K562 (cell line): ENCODE measurements around the gene SCLT1. TPM values are rescaled to one million over a fixed set of nuclear protein-coding genes. Genes with fewer than 3 reads are reported as not detected.

Experiments used
- ATAC-seq: fragments of 200-7000 bp; cut with Tn5 transposase; 3 replicates; pipeline ENCODE4 v1.9.1; 2020; ENCODE audit warnings: moderate library complexity
- BruUV-seq: library from RNA; stranded (reverse); fragments of 400-500 nt; replicated peaks from 2 replicates; lab custom pipeline; 2021; lab: Mats Ljungman, UMichigan
- CTCF ChIA-PET: fragments of 300-600 bp; formaldehyde crosslinking; extraction: SDS; loops from one replicate; lab custom pipeline; 2021; ENCODE audit warnings: low intra/inter-chr PET ratio; lab: Yijun Ruan, JAX
- POLR2A ChIA-PET: fragments of 300-600, 350-650 bp; sonication (Branson Sonifier 250); formaldehyde crosslinking; extraction: SDS; loops from one replicate; lab custom pipeline; 2021; ENCODE audit warnings: antibody characterized with exemption, inconsistent platforms; lab: Yijun Ruan, JAX
- DNase-seq, 4 experiments: peaks; one replicate each; pipeline versions ENCODE4 v3.0.0 to v3.0.0-alpha.2; 2011 to 2018; ENCODE audit warnings: low spot score in 3 of 4, mixed read lengths in 3 of 4; ENCODE audit errors: extremely low read depth in 1 of 4
- FAIRE-seq: peaks from 2 replicates; lab custom pipeline; 2011; peaks lifted over from hg19 to GRCh38; lab: Jason Lieb, UNC
- H2AFZ ChIP-seq: 2 replicates; pipeline ENCODE4 v1.6.0; 2011; ENCODE audit warnings: low read depth, low read length, control low read depth, inconsistent platforms
- H3K27ac ChIP-seq: fragments of 200-600 bp; 3 replicates; pipeline ENCODE4 v1.8.0; 2011; ENCODE audit warnings: low read depth, mild to moderate bottlenecking, control low read depth, inconsistent platforms, low read length, moderate library complexity, mixed read lengths; ENCODE audit errors: extremely low read depth
- H3K27me3 ChIP-seq, 2 experiments: fragments of 300-600 bp in 1 of 2; 2 replicates in 1 of 2; 3 replicates in 1 of 2; pipeline versions ENCODE4 v1.6.0 to v1.8.0; 2011; ENCODE audit warnings: inconsistent platforms in 2 of 2, low read length in 2 of 2, mild to moderate bottlenecking in 1 of 2, mixed read lengths in 1 of 2, moderate library complexity in 1 of 2; ENCODE audit not compliant: control insufficient read depth in 2 of 2, insufficient read depth in 2 of 2
- H3K36me3 ChIP-seq: fragments of 300-600 bp; 3 replicates; pipeline ENCODE4 v1.8.0; 2011; ENCODE audit warnings: mild to moderate bottlenecking, low read length, inconsistent platforms; ENCODE audit not compliant: control insufficient read depth, insufficient read depth
- H3K4me1 ChIP-seq, 2 experiments: fragments of 200-600 bp in 1 of 2; replicated peaks in 1 of 2; 2 replicates in 1 of 2; 3 replicates in 1 of 2; pipeline versions ENCODE4 v1.5.1 to v1.8.0; 2011; ENCODE audit warnings: inconsistent platforms in 2 of 2, low read length in 2 of 2, mild to moderate bottlenecking in 1 of 2, mixed read lengths in 1 of 2, moderate library complexity in 1 of 2; ENCODE audit not compliant: control insufficient read depth in 2 of 2, insufficient read depth in 2 of 2
- H3K4me2 ChIP-seq: 2 replicates; pipeline ENCODE4 v1.6.1; 2011; ENCODE audit warnings: low read length, control low read depth, inconsistent platforms, mixed read lengths; ENCODE audit not compliant: insufficient read depth
- H3K4me3 ChIP-seq: fragments of 200-600 bp; sonication (generic), shearing (Covaris generic); 2 replicates; pipeline ENCODE4 v1.5.1; 2016; ENCODE audit warnings: control low read depth, inconsistent platforms
- H3K79me2 ChIP-seq: fragments of 200-600 bp; 3 replicates; pipeline ENCODE4 v1.8.0; 2011; ENCODE audit warnings: low read length, inconsistent platforms; ENCODE audit not compliant: control insufficient read depth, insufficient read depth
- H3K9ac ChIP-seq, 2 experiments: 2 replicates each; pipeline versions ENCODE4 v1.6.0 to v1.6.1; 2011; ENCODE audit warnings: low read depth in 2 of 2, low read length in 2 of 2, control low read depth in 1 of 2, inconsistent platforms in 1 of 2, mild to moderate bottlenecking in 1 of 2, mixed read lengths in 1 of 2; ENCODE audit not compliant: insufficient read depth in 1 of 2
- H3K9me1 ChIP-seq: one replicate; pipeline ENCODE4 v1.6.0; 2011; ENCODE audit warnings: inconsistent platforms, mild to moderate bottlenecking, low read length, moderate library complexity; ENCODE audit not compliant: control insufficient read depth, insufficient read depth
- H3K9me3 ChIP-seq: replicated peaks from 2 replicates; pipeline ENCODE4 v1.5.1; 2011; ENCODE audit warnings: low read depth, low read length, inconsistent platforms; ENCODE audit not compliant: control insufficient read depth, insufficient read depth
- H4K20me1 ChIP-seq: replicated peaks from 2 replicates; pipeline ENCODE4 v1.6.1; 2011; ENCODE audit warnings: low read length, inconsistent platforms, mixed read lengths; ENCODE audit not compliant: control insufficient read depth, insufficient read depth
- ATF7 ChIP-seq: fragments of 450-650 bp; IDR thresholded peaks from 2 replicates; pipeline ENCODE4 v1.7.1; 2014; ENCODE audit warnings: mild to moderate bottlenecking, moderate library complexity
- EZH2 ChIP-seq: IDR thresholded peaks from 2 replicates; pipeline ENCODE4 v1.6.1; 2012; ENCODE audit warnings: low read depth, mild to moderate bottlenecking, inconsistent platforms, low read length, borderline replicate concordance
- ZBTB33 ChIP-seq: sonication (generic); formaldehyde crosslinking; IDR thresholded peaks from 2 replicates; pipeline ENCODE4 v1.8.1; 2023; ENCODE audit warnings: mild to moderate bottlenecking, missing genetic modification reagents
- ZNF766 ChIP-seq: fragments of 200-800 bp; sonication (Bioruptor generic); conservative IDR thresholded peaks from 2 replicates; pipeline ENCODE4 v1.6.1; 2016; ENCODE audit warnings: missing genetic modification characterization, missing compliant biosample characterization
- WGBS: fragments of 100-300 bp; shearing (Covaris generic); methylation state at CpG from one replicate; pipeline ENCODE4 v1.1.6; 2016; ENCODE audit warnings: low coverage, mixed read lengths; ENCODE audit not compliant: insufficient coverage; ENCODE audit errors: missing lambda C conversion rate; 5-methylcytosine and 5-hydroxymethylcytosine counted together
- in situ Hi-C: fragments of 300-500 bp; cut with MboI; formaldehyde crosslinking; loops from 4 replicates; pipeline ENCODE4 v1.15.0; 2018; ENCODE audit warnings: inconsistent platforms, mixed read lengths
- intact Hi-C: fragments of 100-400 bp; cut with micrococcal nuclease; formaldehyde crosslinking; loops from 2 replicates; pipeline ENCODE4 v1.14.2; 2022
- polyA plus RNA-seq, 8 experiments: library from polyadenylated mRNA; depleted of rRNA in 4 of 8; stranded (reverse) in 5 of 8; unstranded in 3 of 8; fragments of >200 nt; fragmentation: Nextera tagmentation in 2 of 8; fragmentation: Illumina TruSeq in 1 of 8; extraction: Ambion mirVana in 2 of 8; extraction: Trizol in 1 of 8; gene quantifications; 2 replicates each; pipeline versions ENCODE4 v1.2.1 to v1.2.3, GENCODE V29; 2011 to 2014; ENCODE audit warnings: inconsistent platforms in 1 of 8, missing spikeins in 1 of 8
- total RNA-seq, 7 experiments: library from RNA; depleted of rRNA in 6 of 7; stranded (reverse); fragments of >200 nt in 6 of 7; fragmentation: Illumina TruSeq in 2 of 7; extraction: Trizol in 2 of 7; gene quantifications; 2 replicates each; pipeline versions ENCODE4 v1.2.1 to v1.2.3, GENCODE V29; 2011 to 2021; ENCODE audit warnings: low replicate concordance in 1 of 7

SCLT1 gene
- total and polyA plus RNA-seq, 9 of the 15 experiments (the other 6 are each of a cell fraction or from before 2014, with no cell fraction given), result 8.0 to 31.9 (median 24.2) TPM

DNA sequence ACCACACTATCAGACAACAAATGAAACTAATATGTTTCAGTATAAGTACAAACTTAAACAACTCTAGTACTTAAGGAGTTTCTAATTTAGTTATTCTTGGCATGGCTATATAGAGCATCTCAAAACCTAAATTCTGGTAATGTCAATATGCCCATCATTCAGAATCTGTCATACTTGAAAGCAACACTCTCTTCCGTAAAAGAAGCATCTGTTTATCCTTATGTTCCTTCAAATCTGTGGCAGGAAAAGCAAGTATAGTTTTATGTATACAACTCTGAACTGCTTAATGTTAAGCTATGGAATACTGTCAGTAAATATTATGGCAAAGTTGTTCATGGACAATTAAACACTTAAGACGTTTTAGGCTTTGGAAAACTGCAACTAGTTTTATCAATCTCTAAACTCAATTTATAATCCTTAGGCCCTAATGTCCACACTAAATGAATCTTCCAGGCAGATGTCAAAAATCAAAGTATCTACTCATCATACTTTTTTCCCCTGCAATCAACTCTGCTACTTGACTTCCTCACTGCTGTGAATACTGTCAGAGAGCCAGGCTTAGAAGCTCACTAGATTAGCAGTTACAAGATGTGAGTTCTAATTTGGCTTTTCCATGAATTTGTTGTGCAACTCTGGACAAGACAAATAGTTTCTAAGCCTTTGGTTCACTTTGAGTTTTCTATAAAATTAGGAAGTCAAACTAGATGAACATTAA lies 109.4 kb downstream of the SCLT1 start:
- CTCF ChIA-PET, result no interaction called here
- in situ Hi-C loops, result no loop called here

More for the DNA sequence above, 109.4 kb downstream of the SCLT1 start:
- no peak overlapping the region for H3K4me3 ChIP-seq
- H3K4me2 ChIP-seq, result no peak overlapping the region
- no peaks in the 10 kb centered on the region for H3K9me3 ChIP-seq
- ATAC-seq, result no peak
- no peak overlapping the region for H3K27ac ChIP-seq
- 52% methylated on average over 2 of the region's 2 CpGs for WGBS
- H3K4me1 ChIP-seq, result no peaks in the 10 kb centered on the region
- H3K27me3 ChIP-seq, result no peaks in the 10 kb centered on the region
- intact Hi-C loops, result no loop called here
- FAIRE-seq, result no peak
- BruUV-seq, result no TSS peak
- no peaks in the 10 kb centered on the region for H3K9me1 ChIP-seq
- H2AFZ ChIP-seq, result no peak overlapping the region
- H3K9ac ChIP-seq, result no peak overlapping the region
- no peaks in the 10 kb centered on the region for H4K20me1 ChIP-seq
- POLR2A ChIA-PET, result no interaction called here
- TF ChIP-seq ZBTB33 (CRISPR knock-in tag), result no peak
- no peak for TF ChIP-seq EZH2
- TF ChIP-seq ATF7, result no peak
- no peak for TF ChIP-seq ZNF766 (CRISPR knock-in tag)
- peaks cover 12% of the 10 kb centered on the region; the same call in 1 of the 3 replicates for H3K36me3 ChIP-seq
- no peaks in the 10 kb centered on the region for H3K79me2 ChIP-seq
- no peak for DNase-seq
